Panc1 (cell line): ENCODE results near the gene SEC31A. TPM values are rescaled to one million over a fixed set of nuclear protein-coding genes. Genes with fewer than 3 reads are reported as not detected.

Experiments
- ATAC-seq: fragments of 200-7000 bp; cut with Tn5 transposase; 2 replicates; pipeline ENCODE4 v1.9.1; 2020; ENCODE audit warnings: mild to moderate bottlenecking, moderate library complexity
- BruUV-seq: library from RNA; stranded (reverse); fragments of 400-500 nt; replicated peaks from 2 replicates; lab custom pipeline; 2021; lab: Mats Ljungman, UMichigan
- CTCF ChIA-PET: fragments of 300-600 bp; sonication (Branson Sonifier 250); formaldehyde crosslinking; loops from one replicate; lab custom pipeline; 2022; ENCODE audit warnings: antibody characterized with exemption; lab: Charles Lee
- POLR2A ChIA-PET: fragments of 300-600 bp; sonication (Branson Sonifier 250); formaldehyde crosslinking; loops from one replicate; lab custom pipeline; 2022; ENCODE audit warnings: antibody characterized with exemption; lab: Charles Lee
- DNase-seq: peaks from one replicate; pipeline ENCODE4 v3.0.0-alpha.2; 2010; ENCODE audit warnings: low read depth, low spot score
- H3K27ac ChIP-seq: 2 replicates; pipeline ENCODE4 v1.5.1; 2011; ENCODE audit warnings: mild to moderate bottlenecking, low read length, inconsistent platforms
- H3K27me3 ChIP-seq: fragments of 200-500 bp; sonication (Bioruptor generic); 2 replicates; pipeline ENCODE4 v1.6.0; 2014; ENCODE audit warnings: low read length, inconsistent platforms; ENCODE audit not compliant: control insufficient read depth, insufficient read depth
- H3K36me3 ChIP-seq: fragments of 200-500 bp; sonication (Bioruptor generic); 2 replicates; pipeline ENCODE4 v1.5.1; 2014; ENCODE audit warnings: inconsistent platforms, mild to moderate bottlenecking, low read length, moderate library complexity; ENCODE audit not compliant: control insufficient read depth, insufficient read depth
- H3K4me1 ChIP-seq: 2 replicates; pipeline ENCODE4 v1.5.1; 2011; ENCODE audit warnings: inconsistent platforms, mild to moderate bottlenecking, low read length, moderate library complexity; ENCODE audit not compliant: control insufficient read depth, insufficient read depth
- H3K4me3 ChIP-seq, 2 experiments: 2 replicates each; pipeline ENCODE4 v1.5.1; 2011 to 2012; ENCODE audit warnings: low read depth in 2 of 2, low read length in 2 of 2, mild to moderate bottlenecking in 2 of 2, inconsistent platforms in 1 of 2, moderate library complexity in 1 of 2
- H3K9me3 ChIP-seq: fragments of 200-500 bp; sonication (Bioruptor generic); 2 replicates; pipeline ENCODE4 v1.5.1; 2014; ENCODE audit warnings: low read depth, mild to moderate bottlenecking, inconsistent platforms, low read length, moderate library complexity; ENCODE audit not compliant: control insufficient read depth, insufficient read depth
- CTCF ChIP-seq: fragments of 450-650 bp; IDR thresholded peaks from 2 replicates; pipeline ENCODE4 v1.5.1; 2017; ENCODE audit warnings: mild to moderate bottlenecking
- POLR2AphosphoS5 ChIP-seq: IDR thresholded peaks from 2 replicates; pipeline ENCODE4 v1.6.1; 2012; ENCODE audit warnings: mild to moderate bottlenecking, low read depth, low read length, moderate library complexity
- REST ChIP-seq, 2 experiments: IDR thresholded peaks; 2 replicates each; pipeline ENCODE4 v1.6.1; 2011 to 2012; ENCODE audit warnings: low read depth in 2 of 2, control low read depth in 1 of 2, low read length in 1 of 2, mild to moderate bottlenecking in 1 of 2, moderate library complexity in 1 of 2; ENCODE audit not compliant: insufficient read depth in 1 of 2
- SIN3A ChIP-seq: IDR thresholded peaks from 2 replicates; pipeline ENCODE4 v1.6.1; 2012; ENCODE audit warnings: low read depth, mild to moderate bottlenecking, low read length, moderate library complexity, borderline replicate concordance; ENCODE audit not compliant: insufficient read depth
- TCF7L2 ChIP-seq: IDR thresholded peaks from 2 replicates; pipeline ENCODE4 v1.6.1; 2011; ENCODE audit warnings: mild to moderate bottlenecking, low read depth, low read length, inconsistent platforms
- in situ Hi-C: cut with HindIII; loops from 2 replicates; pipeline ENCODE4 v1.10.0; 2016; ENCODE audit warnings: low sequenced_read_pairs, low pct_unique_long_range_greater_than_20kb
- intact Hi-C: fragments of 100-400 bp; cut with micrococcal nuclease; formaldehyde crosslinking; loops from one replicate; pipeline ENCODE4 v1.10.0; 2022; ENCODE audit not compliant: unreplicated experiment
- total RNA-seq: library from RNA; stranded (reverse); gene quantifications from one replicate; pipeline ENCODE4 v1.2.1, GENCODE V29; 2021; ENCODE audit not compliant: unreplicated experiment

Gene SEC31A
- total RNA-seq, 1 experiment from 2014 or later, result 107 TPM

- intact Hi-C loops (no loop called here), in situ Hi-C loops (no loop called here)
- Histone ChIP-seq H3K27ac (no peak overlapping the region), H3K27me3 (no peaks in the 10 kb centered on the region), H3K36me3 (no peaks in the 10 kb centered on the region), H3K4me1 (no peaks in the 10 kb centered on the region), H3K4me3 (no peak overlapping the region), H3K9me3 (no peaks in the 10 kb centered on the region)
- ChIA-PET POLR2A (no interaction called here), CTCF (interaction anchor here (0.6 kb wide), 1 partner anchor 19 kb away, joined by 4 read pairs; no protein-coding TSS in a partner anchor)
- DNase-seq (no peak), ATAC-seq (no peak)
- BruUV-seq, result no TSS peak
- TF ChIP-seq CTCF, result no peak
- no peak for TF ChIP-seq REST (IDR thresholded peaks at IDR 0.05; ENCODE audit: insufficient read depth in 1 of 2, low read depth in 2 of 2, low read length in 1 of 2)
- TF ChIP-seq SIN3A, result no peak
- no peak for TF ChIP-seq TCF7L2
- TF ChIP-seq POLR2AphosphoS5, result no peak
Observed at GRCh38 chr4:82792912-82793649, 97.9 kb downstream of the SEC31A start.

GRCh38 chr4:82791179-82791578, 99.8 kb downstream of the SEC31A start:
- H3K27me3 ChIP-seq, result no peaks in the 10 kb centered on the region
- no peak overlapping the region for H3K4me3 ChIP-seq
- CTCF ChIA-PET, result no interaction called here
- TF ChIP-seq POLR2AphosphoS5, result no peak
- TF ChIP-seq CTCF, result no peak
- no peak for TF ChIP-seq REST (IDR thresholded peaks at IDR 0.05; ENCODE audit: insufficient read depth in 1 of 2, low read depth in 2 of 2, low read length in 1 of 2)
- no peak for TF ChIP-seq TCF7L2
- no peak for TF ChIP-seq SIN3A
- H3K4me1 ChIP-seq, result no peaks in the 10 kb centered on the region
- intact Hi-C loops, result no loop called here
- no peaks in the 10 kb centered on the region for H3K36me3 ChIP-seq
- BruUV-seq, result no TSS peak
- ATAC-seq (no peak), DNase-seq (no peak)
- no peaks in the 10 kb centered on the region for H3K9me3 ChIP-seq
- POLR2A ChIA-PET, result no interaction called here
- in situ Hi-C loops, result no loop called here
- no peak overlapping the region for H3K27ac ChIP-seq
